HG03565 (cell line): ENCODE measurements around the gene TIMMDC1.
"Not testable (repeated sequence)": the region's sequence is repeated elsewhere in the genome, so short reads cannot be mapped to it uniquely, and the experiment has no call there.

Source experiments
- ATAC-seq: cut with Tn5 transposase; IDR thresholded peaks from one replicate; pipeline ENCODE4 v1.9.1; 2021; ENCODE audit warnings: mild to moderate bottlenecking, moderate library complexity; ENCODE audit not compliant: unreplicated experiment

TIMMDC1 gene

DNA sequence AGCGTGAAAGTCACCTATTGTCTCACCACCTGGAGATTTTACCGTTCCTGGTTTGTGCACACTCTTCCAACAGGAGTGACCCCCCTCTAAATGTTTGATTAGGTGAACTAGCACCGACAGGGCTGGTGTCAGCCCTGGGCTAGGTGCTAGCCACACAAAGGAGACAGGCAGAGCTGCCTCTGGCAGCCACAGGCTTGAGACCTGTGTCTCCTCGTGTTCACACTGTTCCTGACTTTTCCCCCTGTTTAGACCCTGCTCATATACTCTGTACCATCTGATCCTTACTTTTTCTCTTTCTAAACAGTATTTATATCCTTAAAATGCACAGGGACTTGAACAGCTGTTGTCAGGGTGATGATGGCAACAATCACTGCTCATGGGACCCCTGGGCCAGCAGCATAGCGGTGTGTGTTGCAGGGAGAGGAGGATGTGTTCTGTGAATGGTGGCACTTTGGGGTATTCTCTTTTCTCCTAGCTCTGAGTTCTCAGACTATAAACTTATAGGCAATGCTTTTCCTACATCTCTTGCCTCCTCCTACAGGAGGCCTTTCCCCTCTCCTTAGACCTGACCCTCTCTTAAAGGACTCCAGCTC, 55.6 kb downstream of the TIMMDC1 start:
- no peak for ATAC-seq

DNA sequence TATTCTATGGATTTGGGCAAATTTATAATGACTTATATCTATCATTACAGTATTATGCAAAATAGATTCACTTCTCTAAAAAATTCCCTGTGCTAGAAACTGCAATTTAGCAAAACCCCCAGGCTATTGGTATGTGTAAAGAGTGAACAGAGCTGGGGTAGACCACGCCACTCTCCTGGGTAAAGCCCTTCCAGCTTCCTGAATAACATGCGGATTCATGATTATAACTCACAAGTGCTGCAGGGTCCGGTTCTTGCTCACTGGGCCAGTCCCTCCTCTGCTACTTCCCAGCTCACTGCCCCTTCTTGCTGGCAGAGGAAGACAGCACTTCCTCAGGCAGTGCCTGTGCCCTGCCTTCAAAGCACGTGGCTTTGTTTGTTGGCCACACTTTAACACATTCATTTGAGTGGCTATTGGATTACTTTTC, 57.0 kb downstream of the TIMMDC1 start:
- ATAC-seq: no peak

DNA sequence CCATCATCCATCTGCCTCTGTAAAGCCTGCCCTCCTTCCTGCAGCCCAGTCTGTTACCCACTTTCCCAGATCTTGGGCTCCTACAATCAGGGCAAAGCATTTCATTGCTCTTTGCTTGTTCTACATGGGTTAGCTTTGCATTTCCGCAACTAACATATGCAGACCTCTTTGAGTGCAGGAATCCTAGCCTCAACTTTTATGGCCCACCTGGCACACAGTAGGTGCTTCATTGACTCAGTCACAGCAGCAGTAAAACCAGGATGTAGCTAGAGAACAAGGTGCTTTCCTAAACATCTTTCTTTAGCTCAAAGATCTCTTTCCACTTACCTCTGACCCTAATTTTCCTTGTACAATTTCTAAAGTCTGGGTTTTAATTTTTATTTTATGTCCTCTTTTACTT, 57.6 kb downstream of the TIMMDC1 start:
- ATAC-seq: no peak

DNA sequence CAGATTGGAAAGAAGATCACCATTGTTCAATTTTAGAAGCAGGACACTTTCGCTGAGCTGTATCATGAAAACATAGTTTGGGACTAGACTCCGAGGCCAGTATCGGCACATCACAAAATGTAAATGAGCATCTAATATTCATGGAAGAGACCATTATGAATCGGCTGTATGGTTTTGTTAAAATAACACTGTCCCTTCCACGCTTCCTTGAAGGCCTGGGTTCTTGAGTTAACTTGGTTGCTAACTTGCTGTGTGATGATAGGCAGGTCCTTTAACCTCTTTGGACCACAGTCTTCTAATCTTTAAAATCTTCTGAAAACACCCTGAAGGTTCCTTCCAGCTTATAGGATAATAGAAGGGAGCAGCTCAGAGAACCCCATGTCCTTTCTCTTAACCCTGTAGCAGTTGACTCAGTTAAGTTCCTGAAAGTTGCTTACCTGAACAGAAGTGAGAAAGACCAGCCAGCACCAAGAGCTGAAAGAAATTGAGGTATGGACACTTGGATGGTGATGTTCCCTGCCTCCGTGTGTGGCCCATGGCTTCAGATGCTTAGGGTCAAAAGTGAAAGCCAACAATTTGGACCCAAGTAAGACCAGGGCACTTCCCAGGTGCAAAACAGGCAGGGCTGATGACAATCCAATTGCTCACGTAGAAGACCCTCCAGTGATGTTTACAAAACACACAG, 59.0 kb downstream of the TIMMDC1 start:
- no peak for ATAC-seq

DNA sequence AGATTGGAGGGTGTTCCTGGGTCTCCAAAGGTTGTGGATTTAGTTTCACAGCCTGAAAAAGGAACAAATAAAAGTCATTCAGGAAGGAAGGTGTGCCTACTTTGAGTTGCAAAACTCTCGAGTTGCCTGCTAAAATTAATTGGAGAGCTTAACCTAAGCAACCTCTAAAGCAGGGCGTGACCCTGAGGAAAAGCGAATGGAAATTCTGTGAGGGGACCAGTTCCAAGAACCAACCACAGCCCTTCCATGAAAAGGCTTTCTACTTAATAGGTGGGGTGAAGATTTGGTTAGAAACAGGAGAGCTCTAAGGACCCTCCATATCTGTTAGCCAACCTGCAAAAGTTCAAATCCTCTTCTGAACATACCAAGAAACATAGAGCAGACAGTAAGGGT, 59.5 kb downstream of the TIMMDC1 start:
- ATAC-seq: no peak

DNA sequence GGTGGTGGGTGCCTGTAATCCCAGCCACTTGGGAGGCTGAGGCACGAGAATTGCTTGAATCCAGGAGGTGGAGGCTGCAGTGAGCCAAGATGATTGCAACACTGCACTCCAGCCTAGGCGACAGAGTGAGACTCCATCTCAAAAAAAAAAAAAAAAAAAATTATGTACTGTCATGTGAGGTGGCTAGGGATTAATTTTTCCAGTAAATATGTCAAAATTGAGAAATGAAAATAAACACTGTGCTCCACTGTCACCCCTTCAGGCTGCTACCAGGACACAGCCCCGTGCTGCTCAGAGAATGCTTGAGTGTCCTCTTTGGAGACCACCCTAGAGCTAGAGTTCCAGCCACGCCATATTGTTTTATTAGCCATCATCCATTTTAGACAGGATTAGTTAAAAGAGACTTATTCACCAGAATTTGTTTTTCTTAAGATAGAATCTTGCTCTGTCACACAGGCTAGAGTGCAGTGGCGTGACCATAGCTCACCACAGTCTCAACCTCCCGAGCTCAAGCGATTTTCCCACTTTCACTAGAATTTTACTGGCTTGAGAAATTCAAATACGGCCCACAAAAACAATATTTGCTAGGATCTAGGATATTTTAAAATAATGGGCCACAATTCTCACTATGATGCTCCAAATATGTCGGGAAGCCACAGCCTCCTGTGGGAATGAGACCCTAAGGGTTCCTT, 60.4 kb downstream of the TIMMDC1 start:
- no peak for ATAC-seq

DNA sequence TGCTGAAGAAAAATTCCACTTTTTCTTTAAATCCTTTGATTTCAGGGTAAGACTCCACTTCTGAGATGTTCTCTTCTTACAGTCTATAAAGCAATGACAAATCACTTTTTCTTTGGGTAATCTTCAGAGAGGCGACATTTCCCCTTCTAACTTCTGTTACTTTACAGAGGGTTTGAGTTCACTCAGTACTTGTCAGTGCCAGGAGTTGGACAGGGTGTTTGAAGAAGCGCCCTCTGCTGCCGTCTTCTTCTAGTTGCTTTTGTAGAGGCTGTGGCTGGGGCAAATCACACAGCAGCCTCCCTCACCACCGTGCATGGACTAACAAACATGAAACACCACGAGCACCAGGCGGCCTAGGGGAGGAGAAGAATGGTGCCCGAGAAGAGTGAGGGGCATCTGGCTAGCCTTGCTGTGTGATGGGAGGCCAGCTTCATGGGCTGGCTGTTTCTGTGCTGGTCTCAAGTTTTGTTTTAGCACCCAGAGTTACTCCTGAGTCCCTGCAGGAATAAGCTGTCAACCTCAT, 61.2 kb downstream of the TIMMDC1 start, which contains the start of gene CD80:
Gene CD80 (minus strand): TSS at position 174 of the 523 bp plus-strand sequence. CDS start 1,886 bp downstream, outside the sequence.
- ATAC-seq: peak; percentile 36

DNA sequence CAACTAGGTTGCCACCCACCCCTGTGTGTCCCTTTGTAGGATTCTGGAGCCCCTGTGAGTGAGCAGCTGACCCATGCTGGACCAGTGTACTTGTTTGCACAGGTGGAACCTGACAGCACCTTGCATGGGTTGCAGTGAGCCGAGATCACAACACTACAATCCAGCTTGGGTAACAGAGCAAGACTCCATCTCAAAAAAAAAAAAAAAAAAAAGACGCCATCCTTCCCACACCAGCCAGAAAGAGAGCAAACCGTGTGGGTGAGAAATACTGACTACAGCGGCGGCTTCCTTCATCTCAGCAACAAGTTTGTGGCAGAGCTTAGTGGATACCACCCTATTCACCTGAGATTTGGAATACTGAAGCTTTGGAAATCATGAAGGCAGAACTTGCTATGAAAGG, 61.8 kb downstream of the TIMMDC1 start:
- no peak for ATAC-seq

DNA sequence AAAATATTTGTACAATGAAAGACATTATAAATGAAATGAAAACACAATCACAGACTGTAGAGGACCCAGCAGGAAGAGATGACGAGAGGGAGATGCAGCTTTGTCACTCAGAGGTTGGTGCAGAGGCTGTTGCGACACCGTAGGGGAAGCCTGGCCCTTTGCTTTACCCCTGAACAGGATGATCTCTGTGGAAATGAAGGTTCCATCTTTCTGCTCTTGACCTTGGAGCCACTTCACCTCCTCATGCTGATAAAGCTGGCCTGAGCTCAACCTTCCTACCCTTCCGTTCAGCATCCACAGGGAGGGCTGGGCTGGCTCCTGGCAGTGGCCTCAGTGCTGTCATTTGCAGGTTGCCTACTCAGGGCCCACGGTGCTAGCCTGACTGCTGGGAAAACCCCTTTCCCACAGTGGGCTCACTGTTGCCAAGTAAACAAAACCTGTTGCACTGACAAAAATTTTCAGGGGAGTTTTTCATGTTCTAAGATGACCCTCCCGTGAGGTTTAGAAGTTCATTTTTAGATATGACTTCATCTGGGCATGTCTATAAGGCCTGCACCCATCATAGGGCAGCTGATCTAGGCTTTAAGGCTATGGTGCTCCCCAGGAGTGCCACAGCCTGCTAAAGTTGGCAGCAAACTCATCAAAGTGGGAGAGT, 64.1 kb downstream of the TIMMDC1 start:
- ATAC-seq: peak; percentile 61

DNA sequence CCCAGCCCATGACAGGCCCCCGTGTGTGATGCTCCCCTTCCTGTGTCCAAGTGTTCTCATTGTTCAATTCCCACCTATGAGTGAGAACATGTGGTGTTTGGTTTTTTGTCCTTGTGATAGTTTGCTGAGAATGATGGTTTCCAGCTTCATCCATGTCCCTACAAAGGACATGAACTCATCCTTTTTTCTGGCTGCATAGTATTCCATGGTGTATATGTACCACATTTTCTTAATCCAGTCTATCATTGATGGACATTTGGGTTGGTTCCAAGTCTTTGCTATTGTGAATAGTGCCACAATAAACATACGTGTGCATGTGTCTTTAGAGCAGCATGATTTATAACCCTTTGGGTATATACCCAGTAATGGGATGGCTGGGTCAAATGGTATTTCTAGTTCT, 65.0 kb downstream of the TIMMDC1 start:
- ATAC-seq: not testable (repeated sequence)

DNA sequence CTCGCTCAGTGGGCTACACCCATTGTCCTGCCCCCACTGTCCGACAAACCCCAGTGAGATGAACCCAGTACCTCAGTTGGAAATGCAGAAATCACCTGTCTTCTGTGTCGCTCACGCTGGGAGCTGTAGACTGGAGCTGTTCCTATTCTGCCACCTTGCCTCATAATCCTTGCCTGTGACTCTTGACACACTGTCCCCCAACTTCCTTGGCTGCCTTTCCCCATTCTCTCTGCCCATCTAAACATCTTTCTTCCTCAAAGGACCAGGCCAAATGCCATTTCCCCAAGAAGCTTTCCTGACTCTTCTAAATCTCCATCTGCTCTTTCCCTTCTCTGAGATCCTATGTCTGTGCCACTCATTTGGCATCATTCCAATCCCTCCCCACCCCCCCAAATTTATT, 70.8 kb downstream of the TIMMDC1 start:
- no peak for ATAC-seq

DNA sequence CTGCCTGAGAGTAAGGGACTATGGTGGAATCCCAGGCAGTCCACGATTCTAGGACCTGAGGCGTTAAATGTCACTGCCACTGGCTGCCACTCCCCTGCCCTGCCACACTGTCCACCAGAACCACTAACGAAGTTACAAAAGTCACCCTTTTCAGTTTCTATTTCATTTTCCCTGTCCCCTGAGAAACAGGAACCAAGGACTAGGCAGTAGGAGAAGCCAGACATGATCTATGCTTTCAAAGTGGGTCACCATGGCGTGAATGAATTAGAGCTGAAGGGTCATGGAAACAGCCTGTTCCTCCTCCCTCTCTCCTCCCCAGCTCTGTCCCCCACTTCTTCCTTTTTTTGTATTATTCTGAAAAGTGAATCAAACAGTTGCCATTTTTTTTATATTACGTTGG, 71.9 kb downstream of the TIMMDC1 start:
- ATAC-seq: no peak

DNA sequence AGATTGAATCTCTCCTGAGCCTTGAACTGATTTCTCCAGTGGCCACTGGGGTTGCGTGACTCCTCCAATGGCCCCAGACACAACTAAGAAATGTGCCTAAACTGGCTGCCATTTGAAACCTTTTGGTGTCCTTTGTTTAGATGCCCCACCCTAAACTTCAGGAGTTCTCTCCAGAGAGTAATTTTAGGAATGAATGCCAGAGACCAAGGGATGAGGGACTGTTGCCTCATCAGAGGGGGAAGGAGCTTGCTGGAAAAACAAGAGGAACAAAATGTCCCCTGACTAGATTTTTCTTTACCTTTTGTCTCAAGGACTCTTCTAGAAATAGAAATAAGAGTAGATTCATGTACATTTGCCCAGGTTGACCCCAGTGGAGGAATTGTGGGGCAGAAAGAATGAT, 72.9 kb downstream of the TIMMDC1 start:
- no peak for ATAC-seq

DNA sequence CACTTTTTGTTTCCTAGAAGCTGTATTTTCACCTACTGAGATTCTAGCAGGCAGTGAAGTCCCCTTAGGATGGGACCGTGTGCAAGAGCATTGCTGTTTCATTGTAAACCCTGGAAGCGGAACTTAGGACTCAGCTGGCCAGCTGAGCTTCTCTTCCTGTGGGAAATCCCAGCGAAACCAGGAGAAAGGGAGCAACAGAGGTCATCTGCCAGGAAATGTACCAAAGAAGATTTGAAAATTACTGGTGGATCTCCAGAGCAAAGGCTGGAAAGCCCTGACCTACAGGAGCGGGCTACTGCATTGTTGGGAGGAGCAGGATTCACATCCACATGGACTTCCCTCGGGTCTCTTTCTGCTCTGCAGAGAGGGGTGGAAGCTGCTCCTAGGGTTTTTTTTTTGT, 73.3 kb downstream of the TIMMDC1 start:
- no peak for ATAC-seq
